Panc1 (cell line): Measurements from ENCODE around the gene CREB3L1. TPM values are rescaled to one million over a fixed set of nuclear protein-coding genes. Genes with fewer than 3 reads are reported as not detected.

Experiments used
- ATAC-seq: fragments of 200-7000 bp; cut with Tn5 transposase; 2 replicates; pipeline ENCODE4 v1.9.1; 2020; ENCODE audit warnings: mild to moderate bottlenecking, moderate library complexity
- BruUV-seq: library from RNA; stranded (reverse); fragments of 400-500 nt; replicated peaks from 2 replicates; lab custom pipeline; 2021; lab: Mats Ljungman, UMichigan
- CTCF ChIA-PET: fragments of 300-600 bp; sonication (Branson Sonifier 250); formaldehyde crosslinking; loops from one replicate; lab custom pipeline; 2022; ENCODE audit warnings: antibody characterized with exemption; lab: Charles Lee
- POLR2A ChIA-PET: fragments of 300-600 bp; sonication (Branson Sonifier 250); formaldehyde crosslinking; loops from one replicate; lab custom pipeline; 2022; ENCODE audit warnings: antibody characterized with exemption; lab: Charles Lee
- DNase-seq: peaks from one replicate; pipeline ENCODE4 v3.0.0-alpha.2; 2010; ENCODE audit warnings: low read depth, low spot score
- H3K27ac ChIP-seq: 2 replicates; pipeline ENCODE4 v1.5.1; 2011; ENCODE audit warnings: mild to moderate bottlenecking, low read length, inconsistent platforms
- H3K27me3 ChIP-seq: fragments of 200-500 bp; sonication (Bioruptor generic); 2 replicates; pipeline ENCODE4 v1.6.0; 2014; ENCODE audit warnings: low read length, inconsistent platforms; ENCODE audit not compliant: control insufficient read depth, insufficient read depth
- H3K36me3 ChIP-seq: fragments of 200-500 bp; sonication (Bioruptor generic); 2 replicates; pipeline ENCODE4 v1.5.1; 2014; ENCODE audit warnings: inconsistent platforms, mild to moderate bottlenecking, low read length, moderate library complexity; ENCODE audit not compliant: control insufficient read depth, insufficient read depth
- H3K4me1 ChIP-seq: 2 replicates; pipeline ENCODE4 v1.5.1; 2011; ENCODE audit warnings: inconsistent platforms, mild to moderate bottlenecking, low read length, moderate library complexity; ENCODE audit not compliant: control insufficient read depth, insufficient read depth
- H3K4me3 ChIP-seq, 2 experiments: 2 replicates each; pipeline ENCODE4 v1.5.1; 2011 to 2012; ENCODE audit warnings: low read depth in 2 of 2, low read length in 2 of 2, mild to moderate bottlenecking in 2 of 2, inconsistent platforms in 1 of 2, moderate library complexity in 1 of 2
- H3K9me3 ChIP-seq: fragments of 200-500 bp; sonication (Bioruptor generic); 2 replicates; pipeline ENCODE4 v1.5.1; 2014; ENCODE audit warnings: low read depth, mild to moderate bottlenecking, inconsistent platforms, low read length, moderate library complexity; ENCODE audit not compliant: control insufficient read depth, insufficient read depth
- CTCF ChIP-seq: fragments of 450-650 bp; IDR thresholded peaks from 2 replicates; pipeline ENCODE4 v1.5.1; 2017; ENCODE audit warnings: mild to moderate bottlenecking
- REST ChIP-seq, 2 experiments: IDR thresholded peaks; 2 replicates each; pipeline ENCODE4 v1.6.1; 2011 to 2012; ENCODE audit warnings: low read depth in 2 of 2, control low read depth in 1 of 2, low read length in 1 of 2, mild to moderate bottlenecking in 1 of 2, moderate library complexity in 1 of 2; ENCODE audit not compliant: insufficient read depth in 1 of 2
- SIN3A ChIP-seq: IDR thresholded peaks from 2 replicates; pipeline ENCODE4 v1.6.1; 2012; ENCODE audit warnings: low read depth, mild to moderate bottlenecking, low read length, moderate library complexity, borderline replicate concordance; ENCODE audit not compliant: insufficient read depth
- in situ Hi-C: cut with HindIII; loops from 2 replicates; pipeline ENCODE4 v1.10.0; 2016; ENCODE audit warnings: low sequenced_read_pairs, low pct_unique_long_range_greater_than_20kb
- intact Hi-C: fragments of 100-400 bp; cut with micrococcal nuclease; formaldehyde crosslinking; loops from one replicate; pipeline ENCODE4 v1.10.0; 2022; ENCODE audit not compliant: unreplicated experiment
- total RNA-seq: library from RNA; stranded (reverse); gene quantifications from one replicate; pipeline ENCODE4 v1.2.1, GENCODE V29; 2021; ENCODE audit not compliant: unreplicated experiment

Gene CREB3L1
- total RNA-seq, 1 experiment from 2014 or later, result 35.6 TPM

GRCh38 chr11:46247090-46247489 lies 30.4 kb upstream of the CREB3L1 start:
- in situ Hi-C loops, result no loop called here

GRCh38 chr11:46247659-46248058 lies 29.8 kb upstream of the CREB3L1 start:
- no peaks in the 10 kb centered on the region for H3K36me3 ChIP-seq
- peak; percentile 73 for TF ChIP-seq CTCF
- no peak for TF ChIP-seq SIN3A
- no peak overlapping the region for H3K27ac ChIP-seq
- no TSS peak for BruUV-seq
- H3K4me1 ChIP-seq, result peaks cover 8% of the 10 kb centered on the region
- intact Hi-C loops, result loop anchor here (2.0 kb wide), 1 partner anchor 67 kb away; no protein-coding TSS in a partner anchor
- no peak overlapping the region for H3K4me3 ChIP-seq
- no peaks in the 10 kb centered on the region for H3K27me3 ChIP-seq
- ChIA-PET POLR2A (no interaction called here), CTCF (interaction anchor here (1.7 kb wide), 1 partner anchor 9 kb away, joined by 5 read pairs; no protein-coding TSS in a partner anchor)
- in situ Hi-C loops, result no loop called here
- ATAC-seq (no peak), DNase-seq (no peak)
- H3K9me3 ChIP-seq, result no peaks in the 10 kb centered on the region

More at GRCh38 chr11:46247090-46247489, 30.4 kb upstream of the CREB3L1 start:
- ChIA-PET POLR2A (no interaction called here), CTCF (interaction anchor here (0.6 kb wide), 1 partner anchor 282 kb away, joined by 6 read pairs; no protein-coding TSS in a partner anchor)
- Histone ChIP-seq H3K27me3 (no peaks in the 10 kb centered on the region), H3K4me3 (no peak overlapping the region), H3K9me3 (no peaks in the 10 kb centered on the region), H3K4me1 (peaks cover 13% of the 10 kb centered on the region), H3K36me3 (no peaks in the 10 kb centered on the region), H3K27ac (no peak overlapping the region; the same call in 1 of the 2 replicates)
- no peak for DNase-seq
- ATAC-seq, result no peak
- intact Hi-C loops, result loop anchor here (2.0 kb wide), 1 partner anchor 68 kb away; no protein-coding TSS in a partner anchor
- BruUV-seq, result no TSS peak
- no peak for TF ChIP-seq CTCF
- no peak for TF ChIP-seq REST (IDR thresholded peaks at IDR 0.05; ENCODE audit: insufficient read depth in 1 of 2, low read depth in 2 of 2, low read length in 1 of 2)
